Measurements from ENCODE around the gene ATP10B. TPM values are rescaled to one million over a fixed set of nuclear protein-coding genes. Genes with fewer than 3 reads are reported as not detected.

ATP10B gene
- polyA plus RNA-seq, 1 donor from 2014 or later: 1.9 TPM

DNA sequence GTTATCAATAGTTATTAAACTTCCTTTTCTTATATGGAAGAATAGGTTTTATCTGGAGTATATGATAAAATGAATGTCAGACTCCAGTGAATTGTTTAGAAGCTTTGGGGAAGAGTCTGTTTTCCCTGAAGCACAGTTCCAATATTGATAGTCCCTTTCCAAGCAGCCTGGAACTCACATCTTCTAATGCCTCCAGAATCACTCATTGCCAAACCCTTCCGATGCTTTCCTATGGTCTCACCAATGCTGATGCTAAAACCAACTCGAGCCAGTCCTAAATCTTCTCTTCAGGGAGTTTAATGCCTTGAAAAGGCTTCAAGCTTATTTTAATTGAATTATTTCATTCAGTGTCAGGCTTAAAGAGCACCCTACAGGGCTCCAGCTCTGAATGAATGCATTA lies 309.2 kb downstream of the ATP10B start:
- H2AFZ ChIP-seq (ENCODE audit: low read depth, low read length): no peak overlapping the region
- no peaks in the 10 kb centered on the region for H3F3A ChIP-seq (ENCODE audit: insufficient read depth, low read length, poor library complexity, severe bottlenecking)
- H4K20me1 ChIP-seq (ENCODE audit: insufficient read depth): no peaks in the 10 kb centered on the region

GRCh38 chr5:160542281-160542680 lies 309.7 kb downstream of the ATP10B start:
- no peak overlapping the region for H3K9ac ChIP-seq (ENCODE audit: low read length)
- TF ChIP-seq RAD21 (conservative IDR thresholded peaks at IDR 0.05) (no peak), MXI1 (conservative IDR thresholded peaks at IDR 0.05; ENCODE audit: poor library complexity, severe bottlenecking) (no peak), SMC3 (conservative IDR thresholded peaks at IDR 0.05; ENCODE audit: poor library complexity) (no peak), POLR2AphosphoS5 (IDR thresholded peaks at IDR 0.05) (no peak), EZH2 (IDR thresholded peaks at IDR 0.05; ENCODE audit: borderline replicate concordance, insufficient read depth, low read length, poor library complexity, severe bottlenecking) (no peak), TAF1 (IDR thresholded peaks at IDR 0.05; ENCODE audit: low read depth) (no peak), EP300 (conservative IDR thresholded peaks at IDR 0.05; ENCODE audit: poor library complexity, severe bottlenecking) (no peak)
- TF ChIP-seq, protein P1, sequence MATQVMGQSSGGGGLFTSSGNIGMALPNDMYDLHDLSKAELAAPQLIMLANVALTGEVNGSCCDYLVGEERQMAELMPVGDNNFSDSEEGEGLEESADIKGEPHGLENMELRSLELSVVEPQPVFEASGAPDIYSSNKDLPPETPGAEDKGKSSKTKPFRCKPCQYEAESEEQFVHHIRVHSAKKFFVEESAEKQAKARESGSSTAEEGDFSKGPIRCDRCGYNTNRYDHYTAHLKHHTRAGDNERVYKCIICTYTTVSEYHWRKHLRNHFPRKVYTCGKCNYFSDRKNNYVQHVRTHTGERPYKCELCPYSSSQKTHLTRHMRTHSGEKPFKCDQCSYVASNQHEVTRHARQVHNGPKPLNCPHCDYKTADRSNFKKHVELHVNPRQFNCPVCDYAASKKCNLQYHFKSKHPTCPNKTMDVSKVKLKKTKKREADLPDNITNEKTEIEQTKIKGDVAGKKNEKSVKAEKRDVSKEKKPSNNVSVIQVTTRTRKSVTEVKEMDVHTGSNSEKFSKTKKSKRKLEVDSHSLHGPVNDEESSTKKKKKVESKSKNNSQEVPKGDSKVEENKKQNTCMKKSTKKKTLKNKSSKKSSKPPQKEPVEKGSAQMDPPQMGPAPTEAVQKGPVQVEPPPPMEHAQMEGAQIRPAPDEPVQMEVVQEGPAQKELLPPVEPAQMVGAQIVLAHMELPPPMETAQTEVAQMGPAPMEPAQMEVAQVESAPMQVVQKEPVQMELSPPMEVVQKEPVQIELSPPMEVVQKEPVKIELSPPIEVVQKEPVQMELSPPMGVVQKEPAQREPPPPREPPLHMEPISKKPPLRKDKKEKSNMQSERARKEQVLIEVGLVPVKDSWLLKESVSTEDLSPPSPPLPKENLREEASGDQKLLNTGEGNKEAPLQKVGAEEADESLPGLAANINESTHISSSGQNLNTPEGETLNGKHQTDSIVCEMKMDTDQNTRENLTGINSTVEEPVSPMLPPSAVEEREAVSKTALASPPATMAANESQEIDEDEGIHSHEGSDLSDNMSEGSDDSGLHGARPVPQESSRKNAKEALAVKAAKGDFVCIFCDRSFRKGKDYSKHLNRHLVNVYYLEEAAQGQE (IDR thresholded peaks at IDR 0.05; ENCODE audit: borderline replicate concordance): no peak
- TF ChIP-seq, protein P2, sequence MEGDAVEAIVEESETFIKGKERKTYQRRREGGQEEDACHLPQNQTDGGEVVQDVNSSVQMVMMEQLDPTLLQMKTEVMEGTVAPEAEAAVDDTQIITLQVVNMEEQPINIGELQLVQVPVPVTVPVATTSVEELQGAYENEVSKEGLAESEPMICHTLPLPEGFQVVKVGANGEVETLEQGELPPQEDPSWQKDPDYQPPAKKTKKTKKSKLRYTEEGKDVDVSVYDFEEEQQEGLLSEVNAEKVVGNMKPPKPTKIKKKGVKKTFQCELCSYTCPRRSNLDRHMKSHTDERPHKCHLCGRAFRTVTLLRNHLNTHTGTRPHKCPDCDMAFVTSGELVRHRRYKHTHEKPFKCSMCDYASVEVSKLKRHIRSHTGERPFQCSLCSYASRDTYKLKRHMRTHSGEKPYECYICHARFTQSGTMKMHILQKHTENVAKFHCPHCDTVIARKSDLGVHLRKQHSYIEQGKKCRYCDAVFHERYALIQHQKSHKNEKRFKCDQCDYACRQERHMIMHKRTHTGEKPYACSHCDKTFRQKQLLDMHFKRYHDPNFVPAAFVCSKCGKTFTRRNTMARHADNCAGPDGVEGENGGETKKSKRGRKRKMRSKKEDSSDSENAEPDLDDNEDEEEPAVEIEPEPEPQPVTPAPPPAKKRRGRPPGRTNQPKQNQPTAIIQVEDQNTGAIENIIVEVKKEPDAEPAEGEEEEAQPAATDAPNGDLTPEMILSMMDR (IDR thresholded peaks at IDR 0.05; ENCODE audit: poor library complexity, severe bottlenecking): no peak
- no peak overlapping the region for H3K4me3 ChIP-seq (ENCODE audit: low read length)
- no peak overlapping the region for H3K27ac ChIP-seq (ENCODE audit: low read length)
- H3K9me2 ChIP-seq (ENCODE audit: insufficient read depth, low read length): no peaks in the 10 kb centered on the region
- no peaks in the 10 kb centered on the region for H3K9me3 ChIP-seq (ENCODE audit: low read length)
- H3F3A ChIP-seq (ENCODE audit: insufficient read depth, low read length, poor library complexity, severe bottlenecking): no peaks in the 10 kb centered on the region
- no peak overlapping the region for H2AFZ ChIP-seq (ENCODE audit: low read depth, low read length)
- H3K4me2 ChIP-seq (ENCODE audit: low read length): no peak overlapping the region
- H3K36me3 ChIP-seq (ENCODE audit: insufficient read depth, low read length): no peaks in the 10 kb centered on the region
- no peaks in the 10 kb centered on the region for H3K27me3 ChIP-seq (ENCODE audit: insufficient read depth, low read depth, low read length)
- no peaks in the 10 kb centered on the region for H3K79me2 ChIP-seq (replicated peaks; ENCODE audit: insufficient read depth, low read length)
- no peaks in the 10 kb centered on the region for H4K20me1 ChIP-seq (ENCODE audit: insufficient read depth)

More for the DNA sequence above, 309.2 kb downstream of the ATP10B start:
- no peak overlapping the region for H3K9ac ChIP-seq (ENCODE audit: low read length)
- no peaks in the 10 kb centered on the region for H3K9me3 ChIP-seq (ENCODE audit: low read length)
- H3K27me3 ChIP-seq (ENCODE audit: insufficient read depth, low read depth, low read length): no peaks in the 10 kb centered on the region
- TF ChIP-seq EP300 (conservative IDR thresholded peaks at IDR 0.05; ENCODE audit: poor library complexity, severe bottlenecking): no peak
- TF ChIP-seq POLR2AphosphoS5 (IDR thresholded peaks at IDR 0.05): no peak
- TF ChIP-seq MXI1 (conservative IDR thresholded peaks at IDR 0.05; ENCODE audit: poor library complexity, severe bottlenecking): no peak
- TF ChIP-seq, protein P2 (IDR thresholded peaks at IDR 0.05; ENCODE audit: poor library complexity, severe bottlenecking): no peak
- no peak for TF ChIP-seq EZH2 (IDR thresholded peaks at IDR 0.05; ENCODE audit: borderline replicate concordance, insufficient read depth, low read length, poor library complexity, severe bottlenecking)
- no peak for TF ChIP-seq SMC3 (conservative IDR thresholded peaks at IDR 0.05; ENCODE audit: poor library complexity)
- TF ChIP-seq TAF1 (IDR thresholded peaks at IDR 0.05; ENCODE audit: low read depth): no peak
- TF ChIP-seq, protein P1 (IDR thresholded peaks at IDR 0.05; ENCODE audit: borderline replicate concordance): no peak
- TF ChIP-seq RAD21 (conservative IDR thresholded peaks at IDR 0.05): no peak
- no peaks in the 10 kb centered on the region for H3K9me2 ChIP-seq (ENCODE audit: insufficient read depth, low read length)
- no peak overlapping the region for H3K4me3 ChIP-seq (ENCODE audit: low read length)
- no peak overlapping the region for H3K27ac ChIP-seq (ENCODE audit: low read length)
- no peak overlapping the region for H3K4me2 ChIP-seq (ENCODE audit: low read length)
- no peaks in the 10 kb centered on the region for H3K79me2 ChIP-seq (replicated peaks; ENCODE audit: insufficient read depth, low read length)
- H3K36me3 ChIP-seq (ENCODE audit: insufficient read depth, low read length): no peaks in the 10 kb centered on the region

Data from neural cell (in vitro differentiated cells).